ENCODE results near the gene SLC25A23. TPM values are rescaled to one million over a fixed set of nuclear protein-coding genes. Genes with fewer than 3 reads are reported as not detected.

SLC25A23 gene
- total RNA-seq, 1 experiment from 2014 or later, result 14.5 TPM

DNA sequence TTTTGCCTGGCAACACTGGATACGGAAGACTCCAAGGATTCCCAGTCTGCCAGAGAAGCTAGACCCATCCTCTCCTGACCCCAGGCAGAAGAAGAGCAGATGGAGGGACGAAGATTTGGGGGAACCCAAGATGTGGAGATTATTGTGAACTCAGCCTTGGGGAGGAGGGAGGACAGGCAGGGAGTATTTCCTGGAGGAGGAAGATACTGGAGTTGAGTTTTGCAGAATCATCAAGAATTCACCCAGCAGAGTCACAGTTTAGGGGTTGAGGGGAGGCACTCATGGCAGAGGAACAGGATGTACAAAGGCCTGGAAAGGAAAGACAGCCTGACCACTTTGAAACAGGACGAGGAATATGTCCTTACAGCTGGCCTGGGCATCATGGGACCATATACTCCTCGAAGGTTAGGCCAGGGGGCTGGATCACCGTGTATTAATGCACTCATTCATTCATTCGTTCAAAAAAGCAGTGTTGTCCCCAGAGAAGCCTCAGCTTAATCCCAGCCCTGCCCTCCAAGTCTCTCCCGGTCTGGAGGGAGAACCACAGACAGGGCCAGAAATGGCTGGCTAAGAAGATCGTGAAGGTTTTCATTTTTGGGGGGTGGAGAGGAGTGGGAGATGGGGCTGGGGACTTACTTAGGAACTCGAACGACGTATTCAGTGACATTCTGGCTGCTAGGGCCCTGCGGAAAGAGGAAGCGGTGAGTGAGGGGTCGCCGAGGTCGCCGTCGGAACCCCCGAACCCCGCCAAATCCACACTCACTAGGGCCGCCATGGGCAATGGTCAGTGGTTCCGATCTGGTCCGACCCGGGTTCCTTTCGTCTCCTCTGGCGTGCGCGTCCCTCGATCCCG is 67.1 kb downstream of the SLC25A23 start:
- ChIA-PET POLR2A (interaction anchor here (0.5 to 2.2 kb wide), 12 partner anchors 9 to 488 kb away, joined by 3 to 13 read pairs (median 4); partner anchors contain the start of genes ALKBH7, CLPP, KHSRP and TNFSF9), CTCF (interaction anchor here (0.6 kb wide), 1 partner anchor 227 kb away, joined by 3 read pairs; no protein-coding TSS in a partner anchor)
- H3K27me3 Mint-ChIP-seq (ENCODE audit: insufficient read depth, unreplicated experiment), result no peaks in the 10 kb centered on the region
- H3K4me1 Mint-ChIP-seq (ENCODE audit: insufficient read depth, unreplicated experiment), result peaks cover 18% of the 10 kb centered on the region
- TSS peak; percentile 66 for BruUV-seq (replicated peaks)
- DNase-seq (ENCODE audit: unreplicated experiment), result no peak
- H3K27ac Mint-ChIP-seq (ENCODE audit: low read depth, unreplicated experiment), result peak overlapping the region; percentile 95
- peaks cover 41% of the 10 kb centered on the region for H3K36me3 Mint-ChIP-seq (ENCODE audit: insufficient read depth, unreplicated experiment)
- no peaks in the 10 kb centered on the region for H3K9me3 Mint-ChIP-seq (ENCODE audit: unreplicated experiment)
- TF ChIP-seq, protein P1, sequence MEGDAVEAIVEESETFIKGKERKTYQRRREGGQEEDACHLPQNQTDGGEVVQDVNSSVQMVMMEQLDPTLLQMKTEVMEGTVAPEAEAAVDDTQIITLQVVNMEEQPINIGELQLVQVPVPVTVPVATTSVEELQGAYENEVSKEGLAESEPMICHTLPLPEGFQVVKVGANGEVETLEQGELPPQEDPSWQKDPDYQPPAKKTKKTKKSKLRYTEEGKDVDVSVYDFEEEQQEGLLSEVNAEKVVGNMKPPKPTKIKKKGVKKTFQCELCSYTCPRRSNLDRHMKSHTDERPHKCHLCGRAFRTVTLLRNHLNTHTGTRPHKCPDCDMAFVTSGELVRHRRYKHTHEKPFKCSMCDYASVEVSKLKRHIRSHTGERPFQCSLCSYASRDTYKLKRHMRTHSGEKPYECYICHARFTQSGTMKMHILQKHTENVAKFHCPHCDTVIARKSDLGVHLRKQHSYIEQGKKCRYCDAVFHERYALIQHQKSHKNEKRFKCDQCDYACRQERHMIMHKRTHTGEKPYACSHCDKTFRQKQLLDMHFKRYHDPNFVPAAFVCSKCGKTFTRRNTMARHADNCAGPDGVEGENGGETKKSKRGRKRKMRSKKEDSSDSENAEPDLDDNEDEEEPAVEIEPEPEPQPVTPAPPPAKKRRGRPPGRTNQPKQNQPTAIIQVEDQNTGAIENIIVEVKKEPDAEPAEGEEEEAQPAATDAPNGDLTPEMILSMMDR (IDR thresholded peaks at IDR 0.05; ENCODE audit: unreplicated experiment), result no peak
- peak overlapping the region; percentile 89 for H3K4me3 Mint-ChIP-seq (ENCODE audit: unreplicated experiment)
- intact Hi-C loops (cut with micrococcal nuclease), result no loop called here

Small RNA genes within 50 kb of the gene (microRNA-seq; reads per million reads assigned to microRNA genes)
- gene MIR3940, result 114 reads per million, percentile 73 among the genes with 10 or more reads in this experiment
- gene MIR6790, result not detected

Other genes with a start within 250 kb of the SLC25A23 start
- gene MLLT1, start 179.8 kb downstream of the SLC25A23 start, total RNA-seq (2022), result 53.9 and 59.0 TPM in 2 replicates
- gene ACER1, start 126.2 kb downstream of the SLC25A23 start, total RNA-seq (2022), result not detected in 2 replicates
- gene CLPP, start 98.3 kb downstream of the SLC25A23 start, total RNA-seq (2022), result 132 and 142 TPM in 2 replicates
- gene ALKBH7, start 87.0 kb downstream of the SLC25A23 start, total RNA-seq (2022), result 49.9 and 51.5 TPM in 2 replicates
- 1.1 and 1.9 TPM in 2 replicates for gene PSPN, start 83.9 kb downstream of the SLC25A23 start, total RNA-seq (2022)
- 65.6 and 84.8 TPM in 2 replicates for gene GTF2F1, start 66.6 kb downstream of the SLC25A23 start, total RNA-seq (2022)
- 269 and 278 TPM in 2 replicates for gene KHSRP, start 35.0 kb downstream of the SLC25A23 start, total RNA-seq (2022)
- not detected in 2 replicates for gene SLC25A41, start 26.0 kb downstream of the SLC25A23 start, total RNA-seq (2022)
- gene CRB3, start 4.5 kb upstream of the SLC25A23 start, total RNA-seq (2022), result 13.6 and 15.6 TPM in 2 replicates
- not detected in 2 replicates for gene DENND1C, start 22.0 kb upstream of the SLC25A23 start, total RNA-seq (2022)
- gene TUBB4A, start 42.5 kb upstream of the SLC25A23 start, total RNA-seq (2022), result not detected in 2 replicates
- 6.2 and 6.9 TPM in 2 replicates for gene TNFSF9, start 71.2 kb upstream of the SLC25A23 start, total RNA-seq (2022)
- 13.4 and 14.7 TPM in 2 replicates for gene CD70, start 131.4 kb upstream of the SLC25A23 start, total RNA-seq (2022)
- 12.1 and 12.2 TPM in 2 replicates for gene TNFSF14, start 210.4 kb upstream of the SLC25A23 start, total RNA-seq (2022)

Data from MCF 10A (cell line).